Sigmoid colon (tissue), 4 donors: Measurements from ENCODE around the gene EVI5L.

ENCODE experiments used
- CTCF ChIP-seq, 4 experiments: fragments of 450-650 bp in 3 of 4; fragments of 200-600 bp in 1 of 4; IDR thresholded peaks; one replicate each; pipeline ENCODE4 v1.5.1; 2016 to 2019; ENCODE audit warnings: antibody characterized with exemption in 4 of 4, mild to moderate bottlenecking in 3 of 4, moderate library complexity in 2 of 4
- EP300 ChIP-seq, 4 donors: sonication (generic); formaldehyde crosslinking; IDR thresholded peaks; one replicate each; pipeline ENCODE4 v1.6.1; 2017; ENCODE audit warnings: antibody characterized with exemption in 4 of 4
- POLR2A ChIP-seq, 2 donors: fragments of 450-650 bp; IDR thresholded peaks; one replicate each; pipeline ENCODE4 v1.6.1; 2016; ENCODE audit warnings: antibody characterized with exemption in 2 of 2, mild to moderate bottlenecking in 2 of 2, moderate library complexity in 2 of 2
- POLR2AphosphoS5 ChIP-seq, 4 donors: sonication (generic); formaldehyde crosslinking; IDR thresholded peaks; one replicate each; pipeline ENCODE4 v1.6.1; 2017; ENCODE audit warnings: antibody characterized with exemption in 4 of 4

GRCh38 chr19:7864690-7865074 lies 34.7 kb downstream of the EVI5L start:
- no peak for TF ChIP-seq CTCF (IDR thresholded peaks at IDR 0.05)
- TF ChIP-seq POLR2AphosphoS5 (IDR thresholded peaks at IDR 0.05), result no peak
- TF ChIP-seq EP300 (IDR thresholded peaks at IDR 0.05), result no peak
- TF ChIP-seq POLR2A (IDR thresholded peaks at IDR 0.05), result no peak
